HG03432 (cell line): ENCODE measurements around the gene ELF1.
"Not testable (repeated sequence)": the region's sequence is repeated elsewhere in the genome, so short reads cannot be mapped to it uniquely, and the experiment has no call there.

ENCODE experiments used
- ATAC-seq: cut with Tn5 transposase; IDR thresholded peaks from one replicate; pipeline ENCODE4 v1.9.1; 2021; ENCODE audit warnings: mild to moderate bottlenecking, moderate library complexity; ENCODE audit not compliant: unreplicated experiment

The ELF1 gene

DNA sequence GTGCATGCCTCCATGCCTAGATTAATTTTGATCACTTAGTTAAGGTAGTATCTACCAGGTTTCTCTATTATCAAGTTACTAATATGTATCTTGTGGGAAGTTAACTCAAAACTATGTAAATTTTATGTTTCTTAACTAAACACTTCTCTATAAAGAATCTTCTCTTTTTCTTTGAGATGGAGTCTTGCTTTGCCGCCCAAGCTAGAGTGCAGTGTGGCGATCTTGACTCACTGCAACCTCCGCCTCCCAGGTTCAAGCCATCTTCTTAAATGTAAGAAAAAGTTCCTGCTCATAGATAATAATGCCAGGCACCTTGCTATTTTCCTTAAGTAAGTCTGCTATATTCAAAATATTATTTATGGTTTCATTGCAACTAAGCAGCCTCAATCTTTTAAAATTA lies 58.4 kb downstream of the ELF1 start:
- no peak for ATAC-seq

DNA sequence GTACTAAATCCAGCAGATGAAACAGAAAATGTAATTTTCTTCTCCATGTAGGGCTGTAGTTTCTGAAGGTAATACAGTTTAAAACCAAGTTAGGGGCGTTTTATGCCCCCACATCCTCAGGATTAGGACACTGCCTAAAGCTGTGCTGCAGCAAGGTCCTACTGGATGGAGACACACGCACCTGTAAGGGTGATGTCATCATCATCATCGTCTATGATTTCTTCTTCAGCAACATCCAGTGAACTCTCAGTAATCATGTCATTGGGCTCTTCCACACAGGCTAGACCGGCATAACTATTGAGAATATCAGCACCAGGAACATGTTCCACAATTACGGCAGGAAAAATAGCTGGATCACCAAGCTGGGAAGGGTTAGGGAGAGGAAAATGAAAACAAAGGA lies 60.5 kb downstream of the ELF1 start:
- ATAC-seq = no peak

DNA sequence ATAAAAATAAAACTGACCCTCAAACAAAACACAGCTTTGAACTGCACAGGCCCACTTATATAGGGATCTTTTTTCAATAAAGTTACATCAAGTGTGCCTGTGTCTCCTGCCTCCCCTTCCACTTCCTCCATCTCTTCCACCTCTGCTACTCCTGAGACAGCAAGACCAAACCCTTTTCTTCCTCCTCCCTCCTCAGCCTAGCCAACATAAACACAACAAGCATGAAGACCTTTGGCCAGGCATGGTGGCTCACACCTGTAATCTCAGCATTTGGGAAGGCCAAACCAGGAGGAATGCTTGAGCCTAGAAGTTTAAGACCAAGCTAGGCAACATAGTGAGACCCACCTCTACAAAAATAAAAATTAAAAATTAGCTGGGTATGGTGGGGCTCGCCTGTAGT lies 72.6 kb downstream of the ELF1 start:
- no peak for ATAC-seq

DNA sequence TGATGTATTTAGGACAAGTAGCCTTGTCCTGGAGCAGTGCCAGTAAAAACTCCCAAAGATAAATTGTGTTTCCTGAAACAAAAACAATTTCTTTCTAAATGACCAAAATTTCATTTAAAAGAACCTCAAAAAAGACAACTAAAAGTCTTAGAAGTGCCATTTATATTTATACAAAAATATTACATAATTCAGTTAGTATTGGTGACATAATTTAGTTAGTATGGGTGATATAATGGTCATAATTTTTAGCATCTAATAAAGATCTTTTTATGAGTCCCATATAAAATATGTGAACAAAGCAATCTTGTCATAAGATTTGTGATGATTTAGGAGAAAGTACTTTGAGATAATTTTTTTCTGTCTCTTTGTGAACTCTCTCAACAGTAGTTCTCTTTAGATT lies 76.0 kb downstream of the ELF1 start:
- ATAC-seq = no peak

DNA sequence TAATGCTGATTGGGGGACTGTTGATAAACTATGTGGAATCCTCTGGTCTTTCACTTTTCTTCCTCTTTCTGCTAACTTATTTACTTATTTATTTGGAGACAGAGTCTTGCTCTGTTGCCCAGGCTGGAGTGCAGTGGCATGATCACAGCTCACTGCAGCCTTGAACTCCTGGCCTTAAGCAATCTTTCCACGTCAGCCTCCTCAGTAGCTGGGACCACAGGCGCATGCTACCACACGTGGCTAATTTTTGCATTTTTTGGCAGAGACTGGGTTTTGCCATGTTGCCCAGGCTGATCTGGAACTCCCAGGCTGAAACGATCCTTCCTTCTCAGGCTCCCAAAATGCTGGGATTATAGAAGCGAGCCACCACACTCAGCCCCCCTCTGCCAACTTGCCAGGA lies 77.5 kb downstream of the ELF1 start:
- no peak for ATAC-seq

DNA sequence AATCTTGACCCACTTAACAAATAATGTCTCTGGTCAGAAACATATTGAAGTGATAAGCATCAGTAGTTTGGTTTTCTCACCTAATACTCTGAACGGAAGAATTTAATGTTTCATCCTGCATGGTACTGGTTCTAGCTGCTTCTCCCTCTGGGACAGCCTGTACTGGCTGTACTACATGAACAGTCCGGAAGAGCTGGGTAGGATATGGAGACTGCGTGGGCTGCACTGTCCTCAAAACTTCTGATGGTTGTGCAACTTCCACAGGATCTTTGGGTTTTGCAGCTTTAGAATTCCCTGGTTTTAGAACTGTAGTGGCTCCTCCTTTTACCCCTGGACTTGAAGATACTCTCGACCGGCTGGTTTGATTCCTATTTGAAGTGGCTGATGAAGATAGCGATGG lies 78.3 kb downstream of the ELF1 start:
- ATAC-seq = no peak

DNA sequence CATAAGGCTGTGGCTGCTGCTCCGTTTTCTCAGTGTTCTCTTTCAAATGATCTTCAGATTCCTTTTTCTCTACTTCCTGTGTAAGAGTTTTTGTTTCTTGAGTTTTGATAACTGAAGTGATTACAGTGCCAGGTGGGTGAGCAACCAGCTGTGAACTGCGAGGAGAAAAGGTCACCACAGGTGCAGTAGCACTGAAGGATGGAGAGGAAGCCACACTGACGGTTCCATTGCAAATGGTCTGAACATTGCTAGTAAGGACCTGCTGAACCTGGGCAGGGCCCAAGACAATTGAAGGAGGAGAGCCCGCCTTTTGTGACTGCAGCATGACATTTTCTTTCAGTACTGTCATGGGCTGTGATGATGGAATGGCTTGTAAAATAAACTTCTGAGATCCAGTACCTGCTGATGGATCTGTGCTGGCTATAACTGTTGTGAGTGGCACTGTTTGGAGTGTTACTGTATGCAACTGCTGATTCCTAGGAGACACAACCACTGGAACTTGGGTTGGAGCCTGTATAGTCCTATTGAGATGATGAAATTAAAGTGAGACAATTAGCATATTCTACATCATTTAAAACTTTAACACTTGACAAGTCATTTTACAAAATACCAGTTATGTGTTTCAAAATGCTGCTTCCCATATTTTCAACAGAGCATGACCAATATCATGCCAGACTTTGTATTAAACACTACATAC lies 85.5 kb downstream of the ELF1 start:
- ATAC-seq = peak; percentile 77

DNA sequence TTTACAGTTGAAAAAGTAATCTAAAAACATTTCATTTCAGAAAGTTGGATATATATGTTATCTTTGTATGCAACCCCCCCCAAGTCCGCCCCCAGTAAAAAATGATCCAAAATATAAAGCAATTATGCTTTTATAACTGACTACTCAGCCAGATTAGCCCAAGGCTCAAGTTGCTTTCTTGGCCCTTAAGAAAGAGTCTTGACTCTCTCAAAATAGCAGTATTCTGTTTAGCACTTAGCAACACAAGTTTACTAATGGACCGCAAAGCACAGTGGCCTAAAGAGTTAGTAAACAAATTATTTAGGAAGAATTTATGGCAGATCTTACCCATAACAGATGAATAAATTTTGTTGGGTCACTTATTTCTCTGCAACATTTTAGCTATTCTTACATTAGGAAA lies 86.9 kb downstream of the ELF1 start:
- no peak for ATAC-seq

DNA sequence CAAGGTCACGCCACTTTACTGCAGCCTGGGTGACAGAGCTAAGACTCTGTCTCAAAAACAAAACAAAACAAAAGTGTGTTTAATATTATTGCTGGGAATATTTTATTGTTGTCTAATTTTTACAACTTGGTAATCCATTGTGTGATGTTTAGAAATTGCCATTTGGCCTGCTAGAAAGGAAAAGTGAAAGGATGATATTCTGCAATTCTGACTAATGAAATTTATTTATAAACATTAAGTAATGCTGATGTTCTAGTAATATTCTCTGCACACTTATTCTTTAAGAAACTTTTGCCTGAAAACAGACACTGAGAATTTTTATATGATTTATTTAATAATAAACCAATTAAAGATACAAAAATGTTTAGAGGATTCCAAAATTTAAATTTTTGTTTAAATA lies 87.4 kb downstream of the ELF1 start:
- no peak for ATAC-seq

DNA sequence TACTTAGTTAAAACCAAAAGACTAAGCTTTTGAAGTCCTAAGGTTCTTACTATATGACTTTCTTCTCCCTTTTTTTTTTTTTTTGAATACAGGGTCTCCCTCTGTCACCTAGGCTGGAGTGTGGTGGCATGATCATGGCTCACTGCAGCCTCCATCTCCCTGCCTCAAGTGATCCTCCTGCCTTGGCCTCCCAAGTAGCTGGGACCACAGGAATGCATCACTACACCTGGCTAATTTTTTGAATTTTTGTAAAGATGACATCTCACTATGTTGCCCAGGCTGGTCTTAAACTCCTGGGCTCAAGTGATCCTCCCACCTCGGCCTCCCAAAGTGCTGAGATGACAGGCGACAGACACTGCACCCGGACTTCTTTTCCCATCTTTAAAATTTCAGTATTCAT lies 89.2 kb downstream of the ELF1 start:
- ATAC-seq = not testable (repeated sequence)

DNA sequence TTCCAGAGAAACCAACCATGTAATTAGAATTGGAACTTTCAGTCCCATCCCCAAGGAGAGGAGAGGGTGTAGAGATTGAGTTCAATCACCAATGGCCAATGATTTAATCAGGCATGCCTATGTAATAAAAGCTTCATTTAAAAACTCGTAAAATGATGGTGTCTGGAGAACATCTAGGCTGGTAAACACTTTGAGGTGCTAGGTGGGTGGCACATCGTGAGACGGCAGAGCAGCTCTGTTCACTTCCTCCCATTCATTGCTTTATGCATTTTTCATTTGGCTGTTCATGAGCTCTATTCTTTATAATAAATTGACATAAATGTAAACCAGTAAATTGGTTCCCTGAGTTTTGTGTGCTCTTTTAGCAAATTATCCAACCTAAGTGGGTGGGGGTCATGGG lies 90.1 kb downstream of the ELF1 start:
- ATAC-seq = no peak

DNA sequence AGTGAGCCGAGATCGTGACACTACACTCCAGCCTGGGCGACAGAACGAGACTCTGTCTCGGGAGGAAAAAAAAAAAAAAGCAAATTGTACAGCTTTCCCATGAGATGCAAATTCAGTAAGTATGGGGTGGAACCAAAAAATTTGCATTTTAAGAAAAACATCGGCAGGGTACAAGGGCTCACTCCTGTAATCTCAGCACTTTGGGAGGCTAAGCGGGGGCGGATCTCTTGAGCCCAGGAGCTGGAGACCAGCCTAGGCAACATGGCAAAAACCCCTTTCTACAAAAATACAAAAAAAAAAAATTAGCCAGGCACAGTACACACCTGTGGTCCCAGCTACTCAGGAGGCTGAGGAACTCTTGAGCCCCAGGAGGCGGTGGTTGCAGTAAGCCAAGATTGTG lies 91.2 kb downstream of the ELF1 start:
- no peak for ATAC-seq

DNA sequence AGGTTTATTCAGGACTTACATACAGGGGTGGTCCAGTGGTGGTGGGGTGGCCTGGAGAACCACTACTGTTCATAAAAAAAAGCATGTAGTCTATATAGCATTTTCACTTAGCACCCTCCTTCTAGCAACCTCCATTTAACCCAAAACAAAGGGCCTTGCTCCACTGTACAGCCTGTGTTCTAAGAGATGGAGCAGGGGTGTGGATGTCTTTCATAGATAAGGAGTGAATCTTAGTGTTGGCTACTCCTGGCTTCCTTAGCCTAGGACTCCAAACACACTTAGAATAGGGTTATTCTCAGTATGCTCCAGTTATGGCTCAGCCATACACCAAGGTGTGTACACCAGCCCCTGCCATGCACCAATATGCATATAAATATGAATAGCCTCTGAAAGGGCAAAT lies 95.2 kb downstream of the ELF1 start:
- no peak for ATAC-seq

DNA sequence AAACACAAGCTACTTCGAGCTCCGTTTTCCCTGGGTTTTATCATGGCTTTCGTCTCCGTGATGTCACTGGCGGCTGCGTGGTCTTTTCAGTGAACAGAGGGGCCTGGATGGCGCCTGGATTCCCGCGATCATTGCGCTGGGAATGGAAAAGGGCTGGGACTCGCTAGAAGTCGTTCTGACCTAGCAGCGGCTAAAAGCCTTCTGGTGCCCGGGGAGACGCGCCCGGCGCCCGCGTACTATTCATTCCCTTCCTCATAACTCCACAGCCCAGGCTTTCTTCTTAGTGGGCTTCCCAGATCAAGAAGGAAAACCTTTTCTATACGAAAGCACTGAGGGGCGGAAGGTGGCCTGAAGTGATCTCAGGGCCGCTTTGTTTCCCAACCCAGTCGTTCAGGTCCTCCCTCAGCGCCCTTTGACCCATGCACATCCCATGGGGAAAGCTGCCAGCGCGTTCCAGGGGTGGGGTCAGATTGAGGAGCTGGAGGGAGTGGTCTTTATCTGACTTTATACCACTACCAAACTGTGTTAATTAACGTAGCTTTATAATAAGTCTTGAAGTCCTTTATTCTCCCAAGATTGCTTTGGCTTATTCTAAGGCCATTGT lies 96.6 kb downstream of the ELF1 start:
- no peak for ATAC-seq

DNA sequence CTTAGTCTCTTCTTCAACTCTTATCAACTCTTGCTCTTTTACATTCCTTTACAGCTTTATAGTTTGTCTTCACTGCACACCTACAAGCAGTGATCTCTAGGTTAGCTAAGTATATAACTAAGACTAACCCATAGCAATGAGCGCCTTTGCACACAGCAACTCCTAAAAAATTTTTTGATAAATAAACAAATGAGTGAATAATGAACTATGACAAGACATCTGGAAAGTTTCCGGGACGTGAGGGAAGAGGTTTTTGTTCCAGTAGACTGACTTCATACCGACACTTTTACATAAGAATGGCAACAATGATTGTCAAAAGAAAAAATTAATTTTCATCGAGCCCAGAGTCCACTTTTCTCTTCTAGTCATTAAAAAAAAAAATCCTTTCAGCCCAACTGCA lies 98.3 kb downstream of the ELF1 start:
- ATAC-seq = no peak

DNA sequence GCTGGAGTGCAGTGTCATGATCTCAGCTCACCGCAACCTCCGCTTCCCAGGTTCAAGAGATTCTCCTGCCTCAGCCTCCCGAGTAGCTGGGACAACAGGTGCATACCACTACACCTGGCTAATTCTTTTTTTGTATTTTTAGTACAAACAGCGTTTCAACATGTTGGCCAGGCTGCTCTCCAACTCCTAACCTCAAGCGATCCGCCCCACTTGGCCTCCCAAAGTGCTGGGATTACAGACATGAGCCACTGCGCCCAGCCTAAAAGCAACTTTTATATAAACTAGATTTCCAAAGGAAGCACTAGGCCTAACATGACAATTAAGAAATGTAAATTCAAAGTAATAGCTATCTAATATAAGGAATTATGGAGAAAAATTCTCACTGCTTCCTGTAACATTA lies 99.2 kb downstream of the ELF1 start:
- ATAC-seq = not testable (repeated sequence)

DNA sequence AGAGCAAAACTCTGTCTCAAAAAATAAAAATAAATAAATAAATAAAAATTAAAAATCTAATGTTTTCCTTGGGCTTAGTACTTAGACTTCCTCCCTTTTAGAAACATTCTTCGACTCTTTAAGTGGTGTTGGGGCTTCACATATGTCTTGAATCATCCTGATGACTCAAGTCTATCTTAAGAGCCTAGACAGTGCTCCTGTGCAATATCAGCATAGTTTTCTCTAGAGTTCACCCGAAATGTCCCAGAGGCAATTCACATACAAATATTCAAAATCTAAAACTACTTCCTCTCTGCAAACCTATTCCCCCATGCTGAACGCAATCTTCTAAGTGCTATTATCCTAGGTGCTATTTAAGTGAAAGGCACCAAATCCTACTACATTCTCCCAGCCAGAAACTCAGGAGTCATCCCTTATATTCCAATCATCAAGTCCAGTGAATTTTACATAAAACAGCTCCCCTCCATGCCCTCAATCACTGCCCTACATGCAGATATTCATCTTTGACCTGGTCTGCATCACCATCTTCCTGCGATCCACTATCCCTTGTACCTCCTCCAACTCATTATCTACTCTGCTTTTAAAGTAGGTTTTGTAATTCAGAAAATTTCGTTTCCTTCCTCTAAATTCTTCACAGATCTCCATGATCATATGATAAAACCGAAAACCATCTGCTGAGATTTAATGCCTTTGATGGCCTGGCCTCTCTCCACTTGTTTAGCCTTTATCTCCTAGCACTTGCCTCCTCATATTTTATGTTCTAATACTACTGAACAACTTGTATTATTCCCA lies 102.7 kb downstream of the ELF1 start:
- ATAC-seq = no peak

DNA sequence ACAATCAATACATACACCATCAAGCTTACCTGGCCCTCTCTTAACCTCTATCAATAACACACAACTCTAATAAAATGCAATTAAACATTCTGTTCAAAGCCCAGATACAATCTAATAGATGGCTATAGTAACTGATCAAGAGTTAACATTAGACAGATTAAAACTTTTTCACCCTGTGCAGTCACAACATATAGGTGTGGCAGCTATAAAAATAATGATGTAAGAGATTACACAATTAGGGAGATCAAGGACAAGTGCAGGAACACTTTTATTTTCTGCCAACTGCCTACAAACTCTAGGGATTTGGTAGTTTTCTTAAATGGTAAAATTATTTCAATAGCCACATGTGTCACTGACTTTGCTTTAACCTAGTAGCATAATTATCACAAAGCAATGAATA lies 104.3 kb downstream of the ELF1 start:
- ATAC-seq = not testable (repeated sequence)

DNA sequence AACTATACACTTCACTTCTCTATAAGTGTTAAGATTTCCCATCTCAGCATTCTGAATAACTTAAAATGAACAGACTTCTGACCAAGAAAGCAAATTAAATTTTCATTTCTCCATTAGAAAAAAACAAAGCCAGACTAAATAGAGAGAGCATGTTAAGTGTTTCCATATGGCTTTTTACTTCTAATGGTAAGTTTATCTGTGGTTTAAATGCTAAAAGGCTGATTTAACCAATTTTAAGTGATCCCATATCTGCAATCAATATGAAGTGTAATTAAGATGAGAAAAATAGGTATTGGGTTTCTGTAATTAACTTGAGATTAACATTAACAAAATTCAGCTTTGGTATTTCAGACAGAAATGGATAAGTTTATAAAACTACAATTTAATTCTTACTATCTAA lies 107.8 kb downstream of the ELF1 start:
- no peak for ATAC-seq

DNA sequence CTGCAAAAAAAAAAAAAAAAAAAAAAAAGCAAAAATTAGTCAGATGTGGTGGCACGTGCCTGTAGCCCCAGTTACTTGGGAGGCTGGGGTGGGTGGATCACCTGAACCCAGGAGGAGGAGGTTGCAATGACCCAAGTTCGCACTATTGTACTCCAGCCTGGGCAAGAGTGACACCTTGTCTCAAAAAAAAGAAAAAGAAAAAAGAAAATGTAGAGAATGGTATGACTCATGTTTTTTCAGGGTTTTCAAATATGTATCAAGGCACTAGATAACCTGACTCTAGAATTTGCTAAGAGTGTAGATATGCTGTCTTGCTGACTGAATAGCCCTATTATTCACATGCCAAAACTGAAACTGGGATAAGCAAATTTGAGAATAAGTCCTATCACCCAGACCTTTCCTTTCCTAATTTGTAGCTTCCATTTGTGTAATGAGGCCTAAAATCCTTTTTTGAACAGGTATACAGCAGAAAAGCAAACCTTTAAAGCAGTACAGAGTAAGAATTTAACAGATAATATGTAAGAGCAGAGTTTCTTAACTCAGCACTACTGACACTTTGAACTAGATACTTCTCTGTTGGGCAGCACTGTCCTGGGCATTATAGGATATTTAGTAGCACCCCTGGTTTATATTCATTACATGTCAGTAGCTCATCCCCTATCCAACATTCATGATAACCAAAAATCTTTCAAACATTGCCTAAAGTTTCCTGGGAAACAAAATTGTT lies 108.6 kb downstream of the ELF1 start:
- peak; percentile 95 for ATAC-seq

DNA sequence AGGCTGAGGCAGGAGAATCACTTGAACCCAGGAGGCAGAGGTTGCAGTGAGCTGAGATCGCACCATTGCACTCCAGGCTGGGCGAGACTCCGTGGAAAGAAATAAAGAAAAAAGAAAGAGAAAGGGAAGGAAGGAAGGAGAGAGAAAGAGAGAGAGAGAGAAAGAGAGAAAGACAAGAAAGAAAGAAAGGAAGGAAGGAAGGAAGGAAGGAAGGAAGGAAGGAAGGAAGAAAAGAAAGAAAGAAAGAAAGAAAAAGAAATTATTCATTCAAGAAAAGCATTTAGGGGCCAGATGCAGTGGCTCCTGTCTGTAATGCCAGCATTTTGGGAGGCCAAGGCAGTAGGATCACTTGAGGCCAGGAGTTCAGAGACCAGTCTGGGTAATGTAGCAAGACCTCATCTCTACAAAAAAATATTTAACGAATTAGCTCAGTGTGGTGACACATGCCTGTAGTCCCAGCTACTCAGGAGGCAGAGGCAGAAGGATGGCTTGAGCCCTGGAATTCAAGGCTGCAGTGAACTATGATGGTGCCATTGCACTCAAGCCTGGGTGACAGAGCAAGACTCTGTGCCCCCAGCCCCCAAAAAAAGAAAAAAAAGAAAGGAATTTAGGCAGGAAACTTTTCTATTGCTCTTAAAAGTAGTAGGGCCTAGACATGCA lies 109.4 kb downstream of the ELF1 start:
- not testable (repeated sequence) for ATAC-seq
